Chondrocyte (in vitro differentiated cells): ENCODE results near the gene ROBO4. TPM values are rescaled to one million over a fixed set of nuclear protein-coding genes. Genes with fewer than 3 reads are reported as not detected.
A peak's percentile ranks its signal among the peaks of the same experiment; 100 is the strongest.

Source experiments
- DNase-seq: peaks from one replicate; pipeline ENCODE4 v3.0.0; 2021; ENCODE audit warnings: mixed read lengths, low spot score
- H3K27ac Mint-ChIP-seq: one replicate; pipeline ENCODE4 v1.8.0; 2021; ENCODE audit warnings: mild to moderate bottlenecking, moderate library complexity, mixed read lengths; ENCODE audit not compliant: unreplicated experiment
- H3K27me3 Mint-ChIP-seq: 2 replicates; pipeline ENCODE4 v1.8.0; 2021; ENCODE audit warnings: low read depth, mixed read lengths
- H3K36me3 Mint-ChIP-seq: 2 replicates; pipeline ENCODE4 v1.8.0; 2021; ENCODE audit warnings: low read depth, mixed read lengths
- H3K4me1 Mint-ChIP-seq: 2 replicates; pipeline ENCODE4 v1.8.0; 2021; ENCODE audit warnings: low read depth, mild to moderate bottlenecking, mixed read lengths
- H3K4me3 Mint-ChIP-seq: one replicate; pipeline ENCODE4 v1.8.0; 2021; ENCODE audit warnings: mild to moderate bottlenecking, moderate library complexity, mixed read lengths; ENCODE audit not compliant: unreplicated experiment
- H3K9me3 Mint-ChIP-seq: 2 replicates; pipeline ENCODE4 v1.8.0; 2021; ENCODE audit warnings: low read depth, mixed read lengths
- CTCF ChIP-seq: fragments of 200-600 bp; sonication (generic); IDR thresholded peaks from 2 replicates; pipeline ENCODE4 v1.5.0; 2021; ENCODE audit warnings: antibody characterized with exemption, mild to moderate bottlenecking, moderate library complexity
- total RNA-seq: library from RNA; stranded (reverse); gene quantifications from 3 replicates; pipeline ENCODE4 v1.2.1, GENCODE V29; 2021

ROBO4 gene
- total RNA-seq, 1 donor from 2014 or later: not detected

- Mint-ChIP-seq H3K9me3 (no peaks in the 10 kb centered on the region), H3K4me1 (peaks cover 35% of the 10 kb centered on the region), H3K36me3 (no peaks in the 10 kb centered on the region), H3K27me3 (no peaks in the 10 kb centered on the region), H3K4me3 (no peak overlapping the region), H3K27ac (peak overlapping the region; percentile 18)
- TF ChIP-seq CTCF: no peak
- DNase-seq: peak; percentile 80
Measured at GRCh38 chr11:124896821-124897391, 759 bp downstream of the ROBO4 start.

DNA sequence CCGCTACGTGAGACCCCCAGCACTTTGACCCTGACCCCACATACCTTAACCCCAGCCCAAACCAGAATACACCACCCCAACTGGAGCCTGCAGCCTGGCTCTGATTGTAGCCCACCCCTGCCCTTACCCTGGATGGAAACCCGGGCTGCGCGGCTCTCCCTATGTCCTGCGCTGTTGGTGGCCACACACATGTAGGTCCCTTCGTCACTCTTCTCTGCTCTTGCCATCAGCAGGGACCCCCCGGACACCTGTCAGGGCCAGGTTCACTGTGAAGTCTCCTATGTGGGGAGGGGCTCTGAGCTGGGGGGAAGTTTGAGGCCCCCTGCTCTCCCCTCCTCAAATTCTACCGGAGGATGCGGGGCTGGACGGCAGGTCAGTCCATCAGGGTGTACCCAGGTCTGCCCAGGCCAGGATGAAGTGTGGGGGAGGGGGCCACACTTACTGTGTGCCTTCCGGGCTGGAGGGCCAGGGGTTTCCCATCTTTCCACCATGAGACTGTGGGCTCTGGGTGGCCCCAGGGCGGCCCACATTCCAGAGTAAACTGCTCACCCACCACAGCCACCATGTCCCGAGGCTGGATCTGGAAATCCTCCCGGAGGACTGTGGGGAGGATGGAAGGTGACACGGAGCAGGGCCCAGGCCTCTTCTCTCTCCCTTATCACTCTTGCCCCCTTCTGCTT, 1.5 kb downstream of the ROBO4 start:
- Mint-ChIP-seq H3K9me3 (no peaks in the 10 kb centered on the region), H3K27me3 (no peaks in the 10 kb centered on the region), H3K4me1 (peaks cover 35% of the 10 kb centered on the region), H3K27ac (no peak overlapping the region), H3K36me3 (no peaks in the 10 kb centered on the region), H3K4me3 (no peak overlapping the region)
- peak; percentile 77 for DNase-seq
- TF ChIP-seq CTCF: no peak

DNA sequence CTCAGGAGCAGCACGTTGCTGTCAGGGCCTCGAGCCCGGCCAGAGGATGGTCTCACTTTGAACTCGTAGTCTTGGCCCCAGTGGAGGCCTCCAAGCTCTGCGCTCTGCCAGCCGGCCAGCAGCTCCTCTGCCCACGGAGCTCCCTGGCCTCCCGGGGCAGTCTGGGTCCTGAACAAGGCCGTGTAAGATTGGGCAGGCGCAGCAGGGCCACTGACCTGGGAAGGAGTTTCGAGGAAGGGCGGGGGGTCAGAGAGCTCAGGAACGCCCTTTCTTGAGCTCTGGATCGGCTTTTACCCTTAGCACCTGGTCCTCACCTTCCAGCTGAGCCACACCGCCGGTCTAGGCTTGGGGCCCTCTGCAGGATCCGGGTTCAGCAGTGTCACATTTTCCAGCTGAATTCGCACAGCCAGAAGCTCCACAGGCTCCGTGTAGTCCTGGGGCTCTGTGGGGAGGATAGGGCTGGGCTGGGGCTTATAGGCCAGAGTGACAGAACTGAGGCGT, 2.1 kb downstream of the ROBO4 start:
- Mint-ChIP-seq H3K9me3 (no peaks in the 10 kb centered on the region), H3K36me3 (no peaks in the 10 kb centered on the region), H3K4me3 (no peak overlapping the region), H3K27ac (no peak overlapping the region), H3K4me1 (peaks cover 30% of the 10 kb centered on the region), H3K27me3 (no peaks in the 10 kb centered on the region)
- no peak for TF ChIP-seq CTCF
- peak; percentile 81 for DNase-seq

DNA sequence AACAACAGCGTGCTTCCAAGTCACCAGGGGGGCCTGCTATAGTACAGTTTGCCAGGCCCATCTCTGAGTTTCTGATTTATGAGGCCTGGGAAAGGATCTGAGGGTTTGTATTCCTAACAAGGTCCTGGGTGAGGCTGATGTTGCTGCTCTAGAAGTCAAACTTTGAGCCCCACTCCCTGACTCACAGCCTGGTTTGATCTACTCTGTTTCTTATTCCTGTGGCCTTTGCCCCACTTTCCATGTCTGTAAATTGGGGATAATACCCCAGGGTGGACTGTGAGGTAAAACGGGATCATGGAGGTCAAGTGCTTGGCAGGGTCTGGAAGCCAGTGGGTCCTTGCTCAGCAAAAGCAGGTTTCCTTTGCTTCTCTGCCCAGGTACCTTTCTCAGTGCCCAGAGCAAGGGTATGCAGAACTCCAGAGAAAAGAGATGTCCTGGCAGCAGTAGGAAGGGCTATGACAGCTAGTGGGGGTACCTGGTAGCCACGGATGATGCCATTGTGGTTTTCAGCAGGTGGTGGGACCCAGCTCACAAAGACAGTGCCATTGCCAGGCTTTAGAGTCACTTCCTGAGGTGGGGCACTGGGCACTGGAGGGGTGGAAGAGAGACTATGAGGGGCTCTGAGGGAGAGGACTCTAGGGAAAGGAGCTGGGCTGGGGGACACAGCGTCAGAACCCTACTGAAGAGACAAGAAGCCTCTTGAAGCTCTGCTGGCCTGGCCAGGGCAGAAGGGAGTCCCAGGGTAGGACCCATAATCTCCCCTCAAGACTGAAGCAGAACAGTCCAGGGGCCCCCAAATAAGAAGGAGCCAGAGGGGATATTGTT, 2.8 kb downstream of the ROBO4 start:
- no peak overlapping the region for H3K4me3 Mint-ChIP-seq
- H3K36me3 Mint-ChIP-seq: no peaks in the 10 kb centered on the region
- TF ChIP-seq CTCF: no peak
- H3K27me3 Mint-ChIP-seq: no peaks in the 10 kb centered on the region
- no peak for DNase-seq
- H3K9me3 Mint-ChIP-seq: no peaks in the 10 kb centered on the region
- H3K27ac Mint-ChIP-seq: no peak overlapping the region
- peaks cover 25% of the 10 kb centered on the region for H3K4me1 Mint-ChIP-seq

GRCh38 chr11:124893781-124894401, 3.8 kb downstream of the ROBO4 start:
- no peak for TF ChIP-seq CTCF
- peaks cover 16% of the 10 kb centered on the region for H3K4me1 Mint-ChIP-seq
- H3K36me3 Mint-ChIP-seq: no peaks in the 10 kb centered on the region
- no peaks in the 10 kb centered on the region for H3K9me3 Mint-ChIP-seq
- no peak for DNase-seq
- H3K27ac Mint-ChIP-seq: no peak overlapping the region
- no peak overlapping the region for H3K4me3 Mint-ChIP-seq
- no peaks in the 10 kb centered on the region for H3K27me3 Mint-ChIP-seq
